Measurements from ENCODE around the gene PDE8B. TPM values are rescaled to one million over a fixed set of nuclear protein-coding genes. Genes with fewer than 3 reads are reported as not detected.

The PDE8B gene
- total RNA-seq, 1 experiment from 2014 or later, result 0.17 TPM

- Histone ChIP-seq H3K27ac (ENCODE audit: low read depth, low read length) (no peak overlapping the region), H3K4me3 (replicated peaks in 1 of 2; ENCODE audit: low read depth in 1 of 2, low read length in 2 of 2) (no peak overlapping the region), H3K9me3 (ENCODE audit: control insufficient read depth in 1 of 2, insufficient read depth in 1 of 2, low read depth in 1 of 2, low read length in 2 of 2) (no peaks in the 10 kb centered on the region), H3K4me1 (ENCODE audit: control insufficient read depth in 1 of 2, insufficient read depth in 2 of 2, low read length in 2 of 2) (peaks cover 0 to 10% of the 10 kb centered on the region in 2 experiments; a peak in 2 of 4 replicates), H3K9me2 (ENCODE audit: insufficient read depth) (no peaks in the 10 kb centered on the region), H3K4me2 (ENCODE audit: low read length) (no peak overlapping the region), H3K9ac (ENCODE audit: low read length) (no peak overlapping the region), H4K20me1 (ENCODE audit: insufficient read depth) (no peaks in the 10 kb centered on the region), H3K79me2 (ENCODE audit: insufficient read depth, low read length) (no peaks in the 10 kb centered on the region), H3K27me3 (ENCODE audit: insufficient read depth, low read length) (no peaks in the 10 kb centered on the region), H2AFZ (ENCODE audit: low read depth, low read length, poor library complexity, severe bottlenecking) (no peak overlapping the region), H3K36me3 (ENCODE audit: control insufficient read depth in 1 of 2, insufficient read depth in 2 of 2, low read length in 2 of 2) (no peaks in the 10 kb centered on the region)
- ChIA-PET POLR2A (no interaction called here), RAD21 (ENCODE audit: low non-redundant PET in 1 of 2, low total read pairs in 2 of 2, uncharacterized antibody in 2 of 2, unreplicated experiment in 2 of 2) (no interaction called here), CTCF (no interaction called here)
- BruUV-seq (replicated peaks), result no TSS peak
- ATAC-seq, result no peak
- TF ChIP-seq EGR1 (IDR thresholded peaks at IDR 0.05; ENCODE audit: low read depth) (no peak), ZBTB33 (IDR thresholded peaks at IDR 0.05; ENCODE audit: extremely low read depth, insufficient replicate concordance, low read length) (no peak)
- DNase-seq (ENCODE audit: low read depth, low spot score), result no peak
- intact Hi-C loops (cut with micrococcal nuclease), result no loop called here
Measured at GRCh38 chr5:77267496-77267895, 57.0 kb downstream of the PDE8B start.

GRCh38 chr5:77272206-77272605, 61.7 kb downstream of the PDE8B start:
- no peaks in the 10 kb centered on the region for H3K36me3 ChIP-seq (ENCODE audit: control insufficient read depth in 1 of 2, insufficient read depth in 2 of 2, low read length in 2 of 2)
- H3K9me3 ChIP-seq (ENCODE audit: control insufficient read depth in 1 of 2, insufficient read depth in 1 of 2, low read depth in 1 of 2, low read length in 2 of 2), result no peaks in the 10 kb centered on the region
- ATAC-seq (no peak), DNase-seq (ENCODE audit: low read depth, low spot score) (no peak)
- no peak overlapping the region for H3K27ac ChIP-seq (ENCODE audit: low read depth, low read length)
- no peak overlapping the region for H2AFZ ChIP-seq (ENCODE audit: low read depth, low read length, poor library complexity, severe bottlenecking)
- intact Hi-C loops (cut with micrococcal nuclease), result no loop called here
- no peaks in the 10 kb centered on the region for H3K27me3 ChIP-seq (ENCODE audit: insufficient read depth, low read length)
- ChIA-PET CTCF (no interaction called here), POLR2A (no interaction called here), RAD21 (ENCODE audit: low non-redundant PET in 1 of 2, low total read pairs in 2 of 2, uncharacterized antibody in 2 of 2, unreplicated experiment in 2 of 2) (no interaction called here)
- H3K9ac ChIP-seq (ENCODE audit: low read length), result no peak overlapping the region
- H4K20me1 ChIP-seq (ENCODE audit: insufficient read depth), result no peaks in the 10 kb centered on the region
- H3K79me2 ChIP-seq (ENCODE audit: insufficient read depth, low read length), result no peaks in the 10 kb centered on the region
- H3K4me3 ChIP-seq (replicated peaks in 1 of 2; ENCODE audit: low read depth in 1 of 2, low read length in 2 of 2), result no peak overlapping the region
- no peaks in the 10 kb centered on the region for H3K9me2 ChIP-seq (ENCODE audit: insufficient read depth)
- no peaks in the 10 kb centered on the region for H3K4me1 ChIP-seq (ENCODE audit: control insufficient read depth in 1 of 2, insufficient read depth in 2 of 2, low read length in 2 of 2)
- BruUV-seq (replicated peaks), result no TSS peak
- H3K4me2 ChIP-seq (ENCODE audit: low read length), result no peak overlapping the region
- TF ChIP-seq POLR2AphosphoS5 (IDR thresholded peaks at IDR 0.05; ENCODE audit: low read depth, low read length) (no peak), CEBPB (IDR thresholded peaks at IDR 0.05; ENCODE audit: low read depth) (no peak), EZH2 (IDR thresholded peaks at IDR 0.05) (no peak), RAD21 (IDR thresholded peaks at IDR 0.05; ENCODE audit: low read depth) (no peak), MAX (IDR thresholded peaks at IDR 0.05) (no peak), REST (IDR thresholded peaks at IDR 0.05; ENCODE audit: low read depth) (no peak), ELF1 (IDR thresholded peaks at IDR 0.05; ENCODE audit: borderline replicate concordance, low read depth) (no peak), JUND (IDR thresholded peaks at IDR 0.05) (no peak), POLR2A (IDR thresholded peaks at IDR 0.05; ENCODE audit: borderline replicate concordance, extremely low read depth, insufficient read depth, insufficient read length) (no peak), SRF (IDR thresholded peaks at IDR 0.05; ENCODE audit: low read depth) (no peak), ZBTB33 (IDR thresholded peaks at IDR 0.05; ENCODE audit: extremely low read depth, insufficient replicate concordance, low read length) (no peak)

All from HCT116 (cell line).